NT2/D1 (cell line): ENCODE results near the gene KAZALD1.

ENCODE experiments used
- SUZ12 ChIP-seq: IDR thresholded peaks from 2 replicates; pipeline ENCODE4 v1.6.1; 2011; ENCODE audit not compliant: insufficient read length, insufficient read depth; ENCODE audit errors: extremely low read depth
- YY1 ChIP-seq: IDR thresholded peaks from 2 replicates; pipeline ENCODE4 v1.6.1; 2011; ENCODE audit not compliant: insufficient read length, insufficient read depth
- ZNF274 ChIP-seq: IDR thresholded peaks from 2 replicates; pipeline ENCODE4 v1.6.1; 2011; ENCODE audit warnings: mild to moderate bottlenecking, low read depth, low read length

DNA sequence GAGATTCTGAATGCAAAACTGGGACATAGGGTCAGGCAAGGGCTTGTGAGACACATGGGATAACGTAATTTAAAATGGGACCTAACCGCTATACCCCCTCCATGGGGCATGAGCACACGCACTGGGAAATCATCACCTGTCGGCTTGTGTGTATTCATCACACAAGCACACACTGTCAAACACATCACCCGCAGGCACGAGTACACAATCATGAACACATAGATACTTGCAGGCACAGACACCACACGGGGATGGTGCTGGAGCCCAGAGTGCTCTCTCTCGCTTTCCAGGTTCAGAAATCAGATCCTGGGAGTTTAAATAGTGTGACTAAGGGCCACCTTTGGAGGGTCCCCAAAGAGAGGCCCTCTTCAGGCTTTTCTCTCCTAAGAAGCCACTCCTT is 49.8 kb downstream of the KAZALD1 start:
- TF ChIP-seq YY1 (no peak), ZNF274 (no peak), SUZ12 (no peak)
